ENCODE measurements around the gene LRRK1.

- no peak for TF ChIP-seq EZH2phosphoT487 (IDR thresholded peaks at IDR 0.05; ENCODE audit: borderline replicate concordance, low read length)
- TF ChIP-seq, protein P1, sequence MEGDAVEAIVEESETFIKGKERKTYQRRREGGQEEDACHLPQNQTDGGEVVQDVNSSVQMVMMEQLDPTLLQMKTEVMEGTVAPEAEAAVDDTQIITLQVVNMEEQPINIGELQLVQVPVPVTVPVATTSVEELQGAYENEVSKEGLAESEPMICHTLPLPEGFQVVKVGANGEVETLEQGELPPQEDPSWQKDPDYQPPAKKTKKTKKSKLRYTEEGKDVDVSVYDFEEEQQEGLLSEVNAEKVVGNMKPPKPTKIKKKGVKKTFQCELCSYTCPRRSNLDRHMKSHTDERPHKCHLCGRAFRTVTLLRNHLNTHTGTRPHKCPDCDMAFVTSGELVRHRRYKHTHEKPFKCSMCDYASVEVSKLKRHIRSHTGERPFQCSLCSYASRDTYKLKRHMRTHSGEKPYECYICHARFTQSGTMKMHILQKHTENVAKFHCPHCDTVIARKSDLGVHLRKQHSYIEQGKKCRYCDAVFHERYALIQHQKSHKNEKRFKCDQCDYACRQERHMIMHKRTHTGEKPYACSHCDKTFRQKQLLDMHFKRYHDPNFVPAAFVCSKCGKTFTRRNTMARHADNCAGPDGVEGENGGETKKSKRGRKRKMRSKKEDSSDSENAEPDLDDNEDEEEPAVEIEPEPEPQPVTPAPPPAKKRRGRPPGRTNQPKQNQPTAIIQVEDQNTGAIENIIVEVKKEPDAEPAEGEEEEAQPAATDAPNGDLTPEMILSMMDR (IDR thresholded peaks at IDR 0.05; ENCODE audit: low read depth, low read length, poor library complexity, severe bottlenecking): no peak
These were observed 166.1 kb downstream of the LRRK1 start for GRCh38 chr15:101085311-101085700.

Measured in DOHH2 (cell line).